ENCODE data around the gene KIAA0825. TPM values are rescaled to one million over a fixed set of nuclear protein-coding genes. Genes with fewer than 3 reads are reported as not detected.

Gene KIAA0825
- total RNA-seq, 1 experiment from 2014 or later = 1.9 TPM

GRCh38 chr5:94249430-94249829 is 369.0 kb downstream of the KIAA0825 start:
- DNase-seq (ENCODE audit: low read depth in 1 of 2, low spot score in 2 of 2) = no peak
- Histone ChIP-seq H3K36me3 (no peaks in the 10 kb centered on the region), H3K27ac (no peak overlapping the region), H3K27me3 (replicated peaks) (no peaks in the 10 kb centered on the region), H3K9me3 (replicated peaks) (no peaks in the 10 kb centered on the region), H3K4me1 (replicated peaks) (peaks cover 3% of the 10 kb centered on the region), H3K4me3 (no peak overlapping the region)

GRCh38 chr5:94248175-94248875 is 370.1 kb downstream of the KIAA0825 start:
- Histone ChIP-seq H3K4me1 (replicated peaks) (peaks cover 14% of the 10 kb centered on the region), H3K9me3 (replicated peaks) (no peaks in the 10 kb centered on the region), H3K36me3 (no peaks in the 10 kb centered on the region), H3K4me3 (no peak overlapping the region), H3K27me3 (replicated peaks) (no peaks in the 10 kb centered on the region), H3K27ac (no peak overlapping the region)
- DNase-seq (ENCODE audit: low read depth in 1 of 2, low spot score in 2 of 2) = no peak

DNA sequence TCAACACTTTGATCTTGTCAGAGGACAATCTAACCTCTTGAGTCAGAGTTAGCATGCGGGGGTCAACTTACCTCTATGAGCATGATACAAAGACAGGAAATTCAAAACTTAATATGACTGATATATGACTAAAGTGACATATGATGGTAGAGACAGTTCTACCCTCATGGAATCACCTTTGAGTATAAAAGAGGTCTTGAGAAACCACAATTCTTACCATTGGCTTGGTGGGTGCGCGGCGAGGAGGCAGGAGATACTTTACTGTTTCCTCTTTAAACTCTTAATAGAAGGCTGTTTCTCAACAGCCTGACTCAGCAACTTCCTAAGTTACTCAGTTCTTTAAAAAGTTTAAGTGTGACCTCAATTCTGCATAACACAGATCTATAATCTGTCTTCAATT is 372.8 kb downstream of the KIAA0825 start:
- Histone ChIP-seq H3K4me1 (replicated peaks) (peaks cover 41% of the 10 kb centered on the region), H3K4me3 (no peak overlapping the region), H3K27me3 (replicated peaks) (no peaks in the 10 kb centered on the region), H3K27ac (no peak overlapping the region), H3K36me3 (no peaks in the 10 kb centered on the region), H3K9me3 (replicated peaks) (no peaks in the 10 kb centered on the region)
- DNase-seq (ENCODE audit: low read depth in 1 of 2, low spot score in 2 of 2) = no peak

DNA sequence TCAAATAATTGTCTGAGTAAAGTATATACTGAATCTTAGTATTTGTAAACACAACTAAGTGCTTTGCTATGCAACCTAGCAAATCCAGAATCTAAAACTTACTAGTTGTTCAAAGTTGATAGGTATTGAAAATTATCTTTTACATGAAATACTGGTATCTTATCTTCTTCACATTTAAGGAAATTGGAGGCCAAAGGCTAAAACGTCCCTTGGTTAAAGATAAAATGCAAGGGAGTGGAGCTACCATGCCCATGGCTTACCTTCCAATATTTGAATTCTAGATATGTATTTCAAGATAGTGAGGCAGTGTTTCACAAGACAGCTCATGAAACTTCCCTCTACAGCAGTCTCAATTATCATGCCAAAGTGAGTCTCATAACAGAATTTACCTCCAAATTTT is 373.5 kb downstream of the KIAA0825 start:
- H3K4me3 ChIP-seq = no peak overlapping the region
- H3K9me3 ChIP-seq (replicated peaks) = no peaks in the 10 kb centered on the region
- H3K4me1 ChIP-seq (replicated peaks) = peaks cover 48% of the 10 kb centered on the region
- no peak overlapping the region for H3K27ac ChIP-seq
- H3K36me3 ChIP-seq = no peaks in the 10 kb centered on the region
- H3K27me3 ChIP-seq (replicated peaks) = no peaks in the 10 kb centered on the region
- no peak for DNase-seq (ENCODE audit: low read depth in 1 of 2, low spot score in 2 of 2)

GRCh38 chr5:94243612-94244011 is 374.8 kb downstream of the KIAA0825 start:
- H3K27me3 ChIP-seq (replicated peaks) = no peaks in the 10 kb centered on the region

GRCh38 chr5:94240993-94241651 is 377.3 kb downstream of the KIAA0825 start:
- Histone ChIP-seq H3K4me1 (replicated peaks) (peaks cover 61% of the 10 kb centered on the region), H3K36me3 (no peaks in the 10 kb centered on the region), H3K9me3 (replicated peaks) (0 out of 2 replicates have a peak, but pooled peaks cover 2% of the 10 kb centered on the region), H3K27me3 (replicated peaks) (no peaks in the 10 kb centered on the region), H3K27ac (peak overlapping the region; percentile 77), H3K4me3 (no peak overlapping the region)
- peak in 1 of 2 experiments; percentile 64 for DNase-seq (ENCODE audit: low read depth in 1 of 2, low spot score in 2 of 2)

More at GRCh38 chr5:94243612-94244011, 374.8 kb downstream of the KIAA0825 start:
- peak in 1 of 2 experiments; percentile 46 for DNase-seq (ENCODE audit: low read depth in 1 of 2, low spot score in 2 of 2)
- Histone ChIP-seq H3K4me1 (replicated peaks) (peaks cover 58% of the 10 kb centered on the region), H3K27ac (peak overlapping the region; percentile 45), H3K9me3 (replicated peaks) (no peaks in the 10 kb centered on the region), H3K36me3 (no peaks in the 10 kb centered on the region), H3K4me3 (no peak overlapping the region)

DNA sequence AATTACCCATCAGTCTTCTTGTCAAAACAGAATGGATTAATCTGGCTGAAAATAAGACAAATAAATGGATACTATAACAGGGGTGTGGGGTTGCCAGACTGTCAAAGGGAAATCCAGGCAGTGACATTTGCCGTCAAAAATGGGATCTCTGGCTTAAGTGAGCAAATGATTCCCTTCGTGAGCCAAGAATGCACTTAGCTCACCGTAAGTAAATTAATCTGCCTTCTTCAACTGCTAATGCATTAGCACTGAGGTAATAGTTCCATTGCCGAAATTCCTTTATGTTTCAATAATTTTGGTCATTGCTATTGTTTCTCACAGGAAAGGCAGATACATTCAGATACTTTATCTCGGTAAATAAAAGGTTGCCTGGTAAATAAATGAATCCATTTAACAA is 377.8 kb downstream of the KIAA0825 start:
- H3K27ac ChIP-seq = peak overlapping the region; percentile 77
- H3K36me3 ChIP-seq = no peaks in the 10 kb centered on the region
- 0 out of 2 replicates have a peak, but pooled peaks cover 4% of the 10 kb centered on the region for H3K9me3 ChIP-seq (replicated peaks)
- peaks cover 61% of the 10 kb centered on the region for H3K4me1 ChIP-seq (replicated peaks)
- DNase-seq (ENCODE audit: low read depth in 1 of 2, low spot score in 2 of 2) = no peak
- H3K27me3 ChIP-seq (replicated peaks) = no peaks in the 10 kb centered on the region
- no peak overlapping the region for H3K4me3 ChIP-seq

GRCh38 chr5:94240134-94240533 is 378.3 kb downstream of the KIAA0825 start:
- DNase-seq (ENCODE audit: low read depth in 1 of 2, low spot score in 2 of 2) = no peak
- H3K4me1 ChIP-seq (replicated peaks) = peaks cover 61% of the 10 kb centered on the region
- H3K4me3 ChIP-seq = no peak overlapping the region
- H3K27me3 ChIP-seq (replicated peaks) = no peaks in the 10 kb centered on the region
- H3K9me3 ChIP-seq (replicated peaks) = 0 out of 2 replicates have a peak, but pooled peaks cover 4% of the 10 kb centered on the region
- no peaks in the 10 kb centered on the region for H3K36me3 ChIP-seq
- H3K27ac ChIP-seq = peak overlapping the region; percentile 77; the same call in 1 of the 2 replicates

DNA sequence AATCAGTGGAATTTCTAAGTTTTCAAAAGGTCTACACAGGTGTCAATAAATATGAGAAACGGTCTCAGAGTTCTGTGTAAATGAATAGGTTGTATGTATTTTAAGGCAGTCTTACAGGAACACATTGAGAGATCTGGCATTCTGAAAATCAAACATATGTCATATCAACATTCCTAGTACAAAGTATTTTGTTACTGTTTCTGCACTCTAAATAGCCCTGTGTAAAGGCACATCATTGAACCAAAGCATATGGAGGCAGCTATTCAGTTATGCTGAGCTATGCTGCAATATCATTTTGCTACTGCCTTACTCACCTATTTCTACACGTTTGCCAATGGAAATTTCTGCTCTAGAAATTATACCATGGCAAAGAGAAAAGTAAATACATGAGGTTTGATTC is 379.1 kb downstream of the KIAA0825 start:
- 0 out of 2 replicates have a peak, but pooled peaks cover 4% of the 10 kb centered on the region for H3K9me3 ChIP-seq (replicated peaks)
- H3K4me3 ChIP-seq = no peak overlapping the region
- no peak overlapping the region for H3K27ac ChIP-seq
- no peaks in the 10 kb centered on the region for H3K27me3 ChIP-seq (replicated peaks)
- H3K36me3 ChIP-seq = no peaks in the 10 kb centered on the region
- no peak for DNase-seq (ENCODE audit: low read depth in 1 of 2, low spot score in 2 of 2)
- H3K4me1 ChIP-seq (replicated peaks) = peaks cover 56% of the 10 kb centered on the region

DNA sequence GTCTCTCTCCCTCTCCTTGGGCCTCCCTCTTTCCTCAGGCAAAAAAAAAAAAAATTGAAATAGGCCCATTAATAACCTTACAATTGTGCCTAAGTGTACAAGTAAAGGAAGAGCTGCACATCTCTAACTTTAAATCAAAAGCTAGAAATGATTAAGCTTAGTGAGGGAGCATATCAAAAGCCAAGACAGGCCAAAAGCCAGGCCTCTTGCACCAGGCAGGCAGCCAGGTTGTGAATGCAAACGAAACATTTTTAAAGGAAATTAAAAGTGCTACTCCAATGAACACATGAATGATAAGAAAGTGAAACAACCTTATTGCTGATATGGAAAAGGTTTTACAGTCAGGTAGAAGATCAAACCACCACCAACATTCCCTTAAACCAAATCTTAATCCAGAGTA is 383.4 kb downstream of the KIAA0825 start:
- no peak for DNase-seq (ENCODE audit: low read depth in 1 of 2, low spot score in 2 of 2)
- Histone ChIP-seq H3K4me1 (replicated peaks) (peaks cover 13% of the 10 kb centered on the region), H3K36me3 (no peaks in the 10 kb centered on the region), H3K9me3 (replicated peaks) (0 out of 2 replicates have a peak, but pooled peaks cover 4% of the 10 kb centered on the region), H3K27me3 (replicated peaks) (no peaks in the 10 kb centered on the region), H3K4me3 (no peak overlapping the region), H3K27ac (no peak overlapping the region)

GRCh38 chr5:94228791-94229190 is 389.6 kb downstream of the KIAA0825 start:
- Histone ChIP-seq H3K4me3 (no peak overlapping the region), H3K27ac (no peak overlapping the region), H3K27me3 (replicated peaks) (no peaks in the 10 kb centered on the region), H3K36me3 (no peaks in the 10 kb centered on the region), H3K9me3 (replicated peaks) (no peaks in the 10 kb centered on the region), H3K4me1 (replicated peaks) (no peaks in the 10 kb centered on the region)
- no peak for DNase-seq (ENCODE audit: low read depth in 1 of 2, low spot score in 2 of 2)

GRCh38 chr5:94223235-94223634 is 395.2 kb downstream of the KIAA0825 start:
- Histone ChIP-seq H3K36me3 (no peaks in the 10 kb centered on the region), H3K4me1 (replicated peaks) (peaks cover 12% of the 10 kb centered on the region), H3K27me3 (replicated peaks) (no peaks in the 10 kb centered on the region), H3K4me3 (no peak overlapping the region), H3K9me3 (replicated peaks) (no peaks in the 10 kb centered on the region), H3K27ac (no peak overlapping the region)
- no peak for DNase-seq (ENCODE audit: low read depth in 1 of 2, low spot score in 2 of 2)

- H3K4me1 ChIP-seq (replicated peaks) = peaks cover 32% of the 10 kb centered on the region
- peak overlapping the region; percentile 98 for H3K27ac ChIP-seq
- no peaks in the 10 kb centered on the region for H3K36me3 ChIP-seq
- no peak overlapping the region for H3K4me3 ChIP-seq
- no peaks in the 10 kb centered on the region for H3K9me3 ChIP-seq (replicated peaks)
- peak; percentile 59 to 93 for DNase-seq (ENCODE audit: low read depth in 1 of 2, low spot score in 2 of 2)
- H3K27me3 ChIP-seq (replicated peaks) = no peaks in the 10 kb centered on the region
Measured at GRCh38 chr5:94218374-94218773, 400.0 kb downstream of the KIAA0825 start.

DNA sequence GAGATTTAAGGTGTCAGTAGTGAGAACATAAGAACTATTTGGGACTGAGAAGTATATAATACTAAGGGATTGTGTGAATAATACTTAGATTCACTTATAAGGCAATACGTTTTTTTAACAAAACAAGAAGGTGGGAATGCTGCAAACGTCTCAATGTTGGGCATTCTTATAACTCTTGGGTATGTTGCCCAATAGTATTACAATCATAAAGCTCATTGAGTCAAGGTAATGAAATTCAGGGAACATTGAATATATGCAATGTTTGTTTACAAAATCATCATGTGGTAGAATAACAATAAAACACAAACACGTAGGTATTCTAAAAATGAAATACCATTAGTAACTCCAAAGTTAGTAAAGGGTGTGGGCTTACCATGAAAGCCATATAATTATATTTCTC is 400.7 kb downstream of the KIAA0825 start:
- H3K27me3 ChIP-seq (replicated peaks) = no peaks in the 10 kb centered on the region
- H3K36me3 ChIP-seq = no peaks in the 10 kb centered on the region
- no peak overlapping the region for H3K4me3 ChIP-seq
- DNase-seq (ENCODE audit: low read depth in 1 of 2, low spot score in 2 of 2) = peak in 1 of 2 experiments; percentile 79
- peaks cover 32% of the 10 kb centered on the region for H3K4me1 ChIP-seq (replicated peaks)
- no peaks in the 10 kb centered on the region for H3K9me3 ChIP-seq (replicated peaks)
- peak overlapping the region; percentile 98 for H3K27ac ChIP-seq
